Calu3 (cell line): ENCODE data around the gene CERCAM. TPM values are rescaled to one million over a fixed set of nuclear protein-coding genes. Genes with fewer than 3 reads are reported as not detected.
A peak's percentile ranks its signal among the peaks of the same experiment; 100 is the strongest.
"Not testable (repeated sequence)": the region's sequence is repeated elsewhere in the genome, so short reads cannot be mapped to it uniquely, and the experiment has no call there.

ENCODE experiments used
- BruUV-seq: library from RNA; stranded (reverse); fragments of 400-500 nt; replicated peaks from 2 replicates; lab custom pipeline; 2021; lab: Mats Ljungman, UMichigan
- CTCF ChIA-PET: fragments of 300-600 bp; sonication (Branson Sonifier 250); formaldehyde crosslinking; loops from one replicate; lab custom pipeline; 2022; ENCODE audit warnings: antibody characterized with exemption; lab: Charles Lee
- DNase-seq: peaks from one replicate; pipeline ENCODE4 v3.0.0; 2022
- H3K27ac Mint-ChIP-seq: one replicate; pipeline ENCODE4 v1.8.0; 2022; ENCODE audit warnings: mixed read lengths; ENCODE audit not compliant: unreplicated experiment
- H3K27me3 Mint-ChIP-seq: one replicate; pipeline ENCODE4 v1.8.0; 2022; ENCODE audit warnings: mixed read lengths; ENCODE audit not compliant: unreplicated experiment
- H3K36me3 Mint-ChIP-seq: one replicate; pipeline ENCODE4 v1.8.0; 2022; ENCODE audit warnings: mild to moderate bottlenecking, moderate library complexity, mixed read lengths; ENCODE audit not compliant: insufficient read depth, unreplicated experiment
- H3K4me1 Mint-ChIP-seq: one replicate; pipeline ENCODE4 v1.8.0; 2022; ENCODE audit warnings: mild to moderate bottlenecking, low read depth, mixed read lengths; ENCODE audit not compliant: unreplicated experiment
- H3K4me3 Mint-ChIP-seq: one replicate; pipeline ENCODE4 v1.8.0; 2022; ENCODE audit warnings: mild to moderate bottlenecking, low read depth, moderate library complexity, mixed read lengths; ENCODE audit not compliant: unreplicated experiment
- H3K9me3 Mint-ChIP-seq: one replicate; pipeline ENCODE4 v1.8.0; 2022; ENCODE audit warnings: low read depth, mixed read lengths; ENCODE audit not compliant: unreplicated experiment
- CTCF ChIP-seq: fragments of 200-600 bp; IDR thresholded peaks from one replicate; pipeline ENCODE4 v1.8.0; 2022; ENCODE audit warnings: antibody characterized with exemption; ENCODE audit not compliant: unreplicated experiment
- intact Hi-C: fragments of 100-400 bp; cut with micrococcal nuclease; formaldehyde crosslinking; loops from one replicate; pipeline ENCODE4 v1.10.0; 2022; ENCODE audit not compliant: unreplicated experiment
- total RNA-seq: library from RNA; stranded (reverse); gene quantifications from 2 replicates; pipeline ENCODE4 v1.2.3, GENCODE V29; 2022

CERCAM gene
- total RNA-seq, 1 experiment from 2014 or later, result 11.5 TPM

- CTCF ChIA-PET, result interaction anchor here (1.2 kb wide), 1 partner anchor 8 kb away, joined by 5 read pairs; no protein-coding TSS in a partner anchor
- no peaks in the 10 kb centered on the region for H3K9me3 Mint-ChIP-seq
- peak; percentile 61 for DNase-seq
- H3K36me3 Mint-ChIP-seq, result peaks cover 13% of the 10 kb centered on the region
- BruUV-seq, result no TSS peak
- intact Hi-C loops, result loop anchor here (5.0 kb wide), 2 partner anchors 50 to 115 kb away; no protein-coding TSS in a partner anchor
- H3K4me3 Mint-ChIP-seq, result no peak overlapping the region
- no peak overlapping the region for H3K27ac Mint-ChIP-seq
- peaks cover 27% of the 10 kb centered on the region for H3K4me1 Mint-ChIP-seq
- peaks cover 33% of the 10 kb centered on the region for H3K27me3 Mint-ChIP-seq
- TF ChIP-seq CTCF, result no peak
Observed at GRCh38 chr9:128412120-128412790, 8.4 kb upstream of the CERCAM start.

GRCh38 chr9:128413728-128414127 lies 6.9 kb upstream of the CERCAM start:
- H3K27ac Mint-ChIP-seq, BruUV-seq, CTCF ChIA-PET, H3K9me3 Mint-ChIP-seq, DNase-seq, H3K4me3 Mint-ChIP-seq: not testable (repeated sequence)
- H3K27me3 Mint-ChIP-seq, result peaks cover 33% of the 10 kb centered on the region
- peaks cover 13% of the 10 kb centered on the region for H3K36me3 Mint-ChIP-seq
- peaks cover 27% of the 10 kb centered on the region for H3K4me1 Mint-ChIP-seq
- intact Hi-C loops, result loop anchor here (5.0 kb wide), 2 partner anchors 51 to 116 kb away; no protein-coding TSS in a partner anchor

- DNase-seq, result peak; percentile 32
- Mint-ChIP-seq H3K4me1 (peaks cover 27% of the 10 kb centered on the region), H3K27me3 (peaks cover 33% of the 10 kb centered on the region), H3K27ac (no peak overlapping the region), H3K9me3 (no peaks in the 10 kb centered on the region), H3K4me3 (peak overlapping the region; percentile 20), H3K36me3 (peaks cover 16% of the 10 kb centered on the region)
- BruUV-seq, result no TSS peak
- CTCF ChIA-PET, result interaction anchor here (0.6 kb wide), 1 partner anchor 1537 kb away, joined by 7 read pairs; no protein-coding TSS in a partner anchor
- peak; percentile 32 for TF ChIP-seq CTCF
- intact Hi-C loops, result loop anchor here (5.0 kb wide), 2 partner anchors 52 to 117 kb away; no protein-coding TSS in a partner anchor
Observed at GRCh38 chr9:128414461-128414860, 6.2 kb upstream of the CERCAM start.

GRCh38 chr9:128415281-128415680 lies 5.4 kb upstream of the CERCAM start:
- peaks cover 27% of the 10 kb centered on the region for H3K4me1 Mint-ChIP-seq
- H3K27ac Mint-ChIP-seq, result peak overlapping the region; percentile 56
- intact Hi-C loops, result no loop called here
- BruUV-seq, result no TSS peak
- H3K4me3 Mint-ChIP-seq, result peak overlapping the region; percentile 20
- DNase-seq, result no peak
- peaks cover 22% of the 10 kb centered on the region for H3K36me3 Mint-ChIP-seq
- no peak for TF ChIP-seq CTCF
- H3K27me3 Mint-ChIP-seq, result peaks cover 33% of the 10 kb centered on the region
- H3K9me3 Mint-ChIP-seq, result no peaks in the 10 kb centered on the region
- CTCF ChIA-PET, result interaction anchor here (0.6 kb wide), 2 partner anchors 49 to 54 kb away, joined by 3 to 4 read pairs; no protein-coding TSS in a partner anchor
